H9 (cell line): ENCODE data around the gene SLC22A2. TPM values are rescaled to one million over a fixed set of nuclear protein-coding genes. Genes with fewer than 3 reads are reported as not detected.

Source experiments
- DNase-seq: peaks from one replicate; pipeline ENCODE4 v3.0.0-alpha.2; 2017
- H2AFZ ChIP-seq: one replicate; pipeline ENCODE4 v1.6.1; 2013; ENCODE audit warnings: mild to moderate bottlenecking, low read length, control low read depth, moderate library complexity
- H2AK5ac ChIP-seq: 2 replicates; pipeline ENCODE4 v1.6.1; 2013; ENCODE audit warnings: low read length, control low read depth, mixed read lengths; ENCODE audit not compliant: insufficient read length
- H2BK120ac ChIP-seq: one replicate; pipeline ENCODE4 v1.6.1; 2013; ENCODE audit warnings: low read depth, mild to moderate bottlenecking, low read length, control low read depth, inconsistent platforms; ENCODE audit not compliant: poor library complexity, severe bottlenecking
- H2BK12ac ChIP-seq: 2 replicates; pipeline ENCODE4 v1.6.1; 2013; ENCODE audit warnings: low read length, control low read depth, mixed read lengths, low read depth; ENCODE audit not compliant: insufficient read length
- H2BK15ac ChIP-seq: 2 replicates; pipeline ENCODE4 v1.6.1; 2013; ENCODE audit warnings: low read depth, low read length, control low read depth
- H2BK20ac ChIP-seq: one replicate; pipeline ENCODE4 v1.6.1; 2013; ENCODE audit warnings: low read depth, mild to moderate bottlenecking, low read length, control low read depth, inconsistent platforms; ENCODE audit not compliant: poor library complexity, severe bottlenecking
- H2BK5ac ChIP-seq: 2 replicates; pipeline ENCODE4 v1.6.1; 2013; ENCODE audit warnings: low read length, control low read depth, mixed read lengths; ENCODE audit not compliant: insufficient read length
- H3K14ac ChIP-seq: 2 replicates; pipeline ENCODE4 v1.6.1; 2013; ENCODE audit warnings: low read length, control low read depth; ENCODE audit not compliant: insufficient read depth
- H3K18ac ChIP-seq: 2 replicates; pipeline ENCODE4 v1.6.1; 2013; ENCODE audit warnings: low read depth, mild to moderate bottlenecking, mixed read lengths, low read length, control low read depth; ENCODE audit not compliant: insufficient read length
- H3K23ac ChIP-seq: 2 replicates; pipeline ENCODE4 v1.6.1; 2013; ENCODE audit warnings: low read length, control low read depth, mixed read lengths, low read depth; ENCODE audit not compliant: insufficient read length
- H3K23me2 ChIP-seq: 2 replicates; pipeline ENCODE4 v1.6.1; 2013; ENCODE audit warnings: low read depth, mild to moderate bottlenecking, mixed read lengths, low read length, control low read depth; ENCODE audit not compliant: insufficient read length, poor library complexity, severe bottlenecking
- H3K27ac ChIP-seq: 2 replicates; pipeline ENCODE4 v1.5.1; 2013; ENCODE audit warnings: low read length, control low read depth, mixed read lengths, low read depth; ENCODE audit not compliant: insufficient read length
- H3K27me3 ChIP-seq: 2 replicates; pipeline ENCODE4 v1.6.1; 2013; ENCODE audit warnings: low read length, control low read depth, inconsistent platforms; ENCODE audit not compliant: insufficient read depth
- H3K4ac ChIP-seq: 2 replicates; pipeline ENCODE4 v1.6.1; 2013; ENCODE audit warnings: low read depth, mild to moderate bottlenecking, control low read depth, inconsistent platforms, low read length, moderate library complexity
- H3K4me1 ChIP-seq: 2 replicates; pipeline ENCODE4 v1.6.1; 2013; ENCODE audit warnings: low read length, control low read depth, inconsistent platforms; ENCODE audit not compliant: insufficient read depth
- H3K4me2 ChIP-seq: 2 replicates; pipeline ENCODE4 v1.6.1; 2013; ENCODE audit warnings: low read length, control low read depth, mixed read lengths; ENCODE audit not compliant: insufficient read length, insufficient read depth
- H3K56ac ChIP-seq: 2 replicates; pipeline ENCODE4 v1.6.1; 2013; ENCODE audit warnings: low read depth, mild to moderate bottlenecking, mixed read lengths, low read length, control low read depth; ENCODE audit not compliant: insufficient read length
- H3K79me1 ChIP-seq: 2 replicates; pipeline ENCODE4 v1.6.1; 2013; ENCODE audit warnings: low read depth, mild to moderate bottlenecking, moderate library complexity, low read length, control low read depth, inconsistent platforms; ENCODE audit not compliant: insufficient read depth, poor library complexity, severe bottlenecking
- H3K79me2 ChIP-seq: 2 replicates; pipeline ENCODE4 v1.6.1; 2013; ENCODE audit warnings: low read length, control low read depth, inconsistent platforms; ENCODE audit not compliant: insufficient read depth
- H3K9ac ChIP-seq: 2 replicates; pipeline ENCODE4 v1.6.1; 2013; ENCODE audit warnings: low read length, control low read depth, mixed read lengths; ENCODE audit not compliant: insufficient read length; ENCODE audit errors: extremely low read depth
- H3K9me3 ChIP-seq: one replicate; pipeline ENCODE4 v1.6.1; 2013; ENCODE audit warnings: low read depth, low read length, inconsistent platforms; ENCODE audit not compliant: control insufficient read depth
- H3T11ph ChIP-seq: one replicate; pipeline ENCODE4 v1.6.1; 2013; ENCODE audit warnings: mild to moderate bottlenecking, low read length, control low read depth, inconsistent platforms
- H4K20me1 ChIP-seq: one replicate; pipeline ENCODE4 v1.6.1; 2013; ENCODE audit not compliant: control insufficient read depth, insufficient read length, insufficient read depth
- H4K5ac ChIP-seq: 2 replicates; pipeline ENCODE4 v1.6.1; 2013; ENCODE audit warnings: low read depth, mild to moderate bottlenecking, mixed read lengths, low read length, control low read depth; ENCODE audit not compliant: insufficient read length
- H4K8ac ChIP-seq: replicated peaks from 2 replicates; pipeline ENCODE4 v1.6.1; 2013; ENCODE audit warnings: low read length, control low read depth, mixed read lengths, low read depth; ENCODE audit not compliant: insufficient read length
- H4K91ac ChIP-seq: 2 replicates; pipeline ENCODE4 v1.6.1; 2013; ENCODE audit warnings: low read depth, mild to moderate bottlenecking, moderate library complexity, mixed read lengths, low read length, control low read depth; ENCODE audit not compliant: insufficient read length
- H3K27ac Mint-ChIP-seq, 3 experiments: 2 replicates in 2 of 3; 3 replicates in 1 of 3; pipeline ENCODE4 v1.8.0; 2020 to 2021; ENCODE audit warnings: mixed read lengths in 3 of 3, mild to moderate bottlenecking in 1 of 3, moderate library complexity in 1 of 3
- H3K27me3 Mint-ChIP-seq: 2 replicates; pipeline ENCODE4 v1.8.0; 2021; ENCODE audit warnings: low read depth, mild to moderate bottlenecking, moderate library complexity, mixed read lengths
- H3K36me3 Mint-ChIP-seq, 3 experiments: 2 replicates in 2 of 3; 3 replicates in 1 of 3; pipeline ENCODE4 v1.8.0; 2020 to 2021; ENCODE audit warnings: low read depth in 3 of 3, mixed read lengths in 3 of 3; ENCODE audit not compliant: insufficient read depth in 1 of 3
- H3K4me1 Mint-ChIP-seq, 2 experiments: 2 replicates each; pipeline ENCODE4 v1.8.0; 2020; ENCODE audit warnings: mixed read lengths in 2 of 2
- H3K4me3 Mint-ChIP-seq, 2 experiments: 2 replicates in 1 of 2; 3 replicates in 1 of 2; pipeline ENCODE4 v1.8.0; 2020 to 2021; ENCODE audit warnings: mild to moderate bottlenecking in 2 of 2, mixed read lengths in 2 of 2, moderate library complexity in 1 of 2
- H3K9me3 Mint-ChIP-seq, 2 experiments: 2 replicates in 1 of 2; 3 replicates in 1 of 2; pipeline ENCODE4 v1.8.0; 2020; ENCODE audit warnings: mild to moderate bottlenecking in 2 of 2, mixed read lengths in 2 of 2, moderate library complexity in 1 of 2
- WGBS: extraction: QIAGEN DNeasy Blood & Tissue Kit; methylation state at CpG from one replicate; pipeline ENCODE4 v1.1.7; 2013; ENCODE audit warnings: missing lambda C conversion rate, low lambda C conversion rate, mixed read lengths; ENCODE audit not compliant: insufficient read length; ENCODE audit errors: extremely low coverage; 5-methylcytosine and 5-hydroxymethylcytosine counted together
- total RNA-seq: library from RNA; stranded (reverse); gene quantifications from 2 replicates; pipeline ENCODE4 v1.2.1, GENCODE V29; 2021
- TF ChIP-seq, protein P1 (sequence below): fragments of 200-600 bp; sonication (generic); conservative IDR thresholded peaks from 3 replicates; pipeline ENCODE4 v1.8.0; 2021; ENCODE audit warnings: antibody characterized with exemption, mild to moderate bottlenecking

The SLC22A2 gene
- total RNA-seq, 1 experiment from 2014 or later: 1.0 TPM

GRCh38 chr6:160269023-160269521, 10.5 kb upstream of the SLC22A2 start:
- no peak overlapping the region for H2AFZ ChIP-seq
- H2BK120ac ChIP-seq: no peak overlapping the region
- no peak overlapping the region for H3K4me2 ChIP-seq
- H4K20me1 ChIP-seq: no peaks in the 10 kb centered on the region
- no CpG with 5 or more reads among the region's 4 CpGs for WGBS
- H3K36me3 Mint-ChIP-seq: no peaks in the 10 kb centered on the region
- H3K56ac ChIP-seq: no peak overlapping the region
- no peak overlapping the region for H4K8ac ChIP-seq
- H2BK15ac ChIP-seq: no peak overlapping the region
- H4K91ac ChIP-seq: no peak overlapping the region
- H2BK5ac ChIP-seq: no peak overlapping the region
- H3K23me2 ChIP-seq: no peaks in the 10 kb centered on the region
- no peaks in the 10 kb centered on the region for H3K4me1 ChIP-seq
- no peaks in the 10 kb centered on the region for H3K79me1 ChIP-seq
- no peaks in the 10 kb centered on the region for H3K27me3 ChIP-seq
- no peaks in the 10 kb centered on the region for H3K27me3 Mint-ChIP-seq
- H4K5ac ChIP-seq: no peak overlapping the region
- no peaks in the 10 kb centered on the region for H3K9me3 ChIP-seq
- H3K9ac ChIP-seq: no peak overlapping the region
- H2BK20ac ChIP-seq: no peak overlapping the region
- H2AK5ac ChIP-seq: no peak overlapping the region
- DNase-seq: no peak
- no peaks in the 10 kb centered on the region for H3K79me2 ChIP-seq
- no peak overlapping the region for H2BK12ac ChIP-seq
- H3K18ac ChIP-seq: no peak overlapping the region
- no peak overlapping the region for H3K27ac Mint-ChIP-seq
- H3K4me1 Mint-ChIP-seq: no peaks in the 10 kb centered on the region
- no peak overlapping the region for H3K14ac ChIP-seq
- no peaks in the 10 kb centered on the region for H3K9me3 Mint-ChIP-seq
- TF ChIP-seq, protein P1, sequence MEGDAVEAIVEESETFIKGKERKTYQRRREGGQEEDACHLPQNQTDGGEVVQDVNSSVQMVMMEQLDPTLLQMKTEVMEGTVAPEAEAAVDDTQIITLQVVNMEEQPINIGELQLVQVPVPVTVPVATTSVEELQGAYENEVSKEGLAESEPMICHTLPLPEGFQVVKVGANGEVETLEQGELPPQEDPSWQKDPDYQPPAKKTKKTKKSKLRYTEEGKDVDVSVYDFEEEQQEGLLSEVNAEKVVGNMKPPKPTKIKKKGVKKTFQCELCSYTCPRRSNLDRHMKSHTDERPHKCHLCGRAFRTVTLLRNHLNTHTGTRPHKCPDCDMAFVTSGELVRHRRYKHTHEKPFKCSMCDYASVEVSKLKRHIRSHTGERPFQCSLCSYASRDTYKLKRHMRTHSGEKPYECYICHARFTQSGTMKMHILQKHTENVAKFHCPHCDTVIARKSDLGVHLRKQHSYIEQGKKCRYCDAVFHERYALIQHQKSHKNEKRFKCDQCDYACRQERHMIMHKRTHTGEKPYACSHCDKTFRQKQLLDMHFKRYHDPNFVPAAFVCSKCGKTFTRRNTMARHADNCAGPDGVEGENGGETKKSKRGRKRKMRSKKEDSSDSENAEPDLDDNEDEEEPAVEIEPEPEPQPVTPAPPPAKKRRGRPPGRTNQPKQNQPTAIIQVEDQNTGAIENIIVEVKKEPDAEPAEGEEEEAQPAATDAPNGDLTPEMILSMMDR: no peak
- no peak overlapping the region for H3T11ph ChIP-seq
- H3K4me3 Mint-ChIP-seq: no peak overlapping the region
- H3K27ac ChIP-seq: no peak overlapping the region
- no peak overlapping the region for H3K23ac ChIP-seq
- no peak overlapping the region for H3K4ac ChIP-seq
